HEK293 (cell line): ENCODE results near the gene DDX52.

Experiments used
- EGR2 ChIP-seq: fragments of 450-650 bp; formaldehyde crosslinking; IDR thresholded peaks from 2 replicates; pipeline ENCODE4 v1.5.1; 2016; ENCODE audit warnings: low read depth, missing biosample characterization, missing genetic modification characterization
- HOXC10 ChIP-seq: sonication (generic); formaldehyde crosslinking; IDR thresholded peaks from 2 replicates; pipeline ENCODE4 v1.8.1; 2023; ENCODE audit warnings: mild to moderate bottlenecking, missing genetic modification reagents
- HOXD13 ChIP-seq: sonication (generic); formaldehyde crosslinking; IDR thresholded peaks from 2 replicates; pipeline ENCODE4 v1.8.0; 2022; ENCODE audit warnings: missing genetic modification reagents, borderline replicate concordance
- IKZF3 ChIP-seq: fragments of 450-650 bp; IDR thresholded peaks from 2 replicates; pipeline ENCODE4 v1.5.0; 2018; ENCODE audit warnings: missing biosample characterization, mild to moderate bottlenecking, missing genetic modification characterization, moderate library complexity
- KLF1 ChIP-seq: fragments of 450-650 bp; formaldehyde crosslinking; IDR thresholded peaks from 2 replicates; pipeline ENCODE4 v1.5.1; 2016; ENCODE audit warnings: missing biosample characterization, missing genetic modification characterization
- KLF10 ChIP-seq: fragments of 450-650 bp; IDR thresholded peaks from 2 replicates; pipeline ENCODE4 v1.5.1; 2018; ENCODE audit warnings: missing biosample characterization, mild to moderate bottlenecking, missing genetic modification characterization
- KLF8 ChIP-seq: fragments of 450-650 bp; formaldehyde crosslinking; IDR thresholded peaks from 2 replicates; pipeline ENCODE4 v1.5.1; 2016; ENCODE audit warnings: missing biosample characterization, missing genetic modification characterization
- REPIN1 ChIP-seq: fragments of 450-650 bp; formaldehyde crosslinking; IDR thresholded peaks from 2 replicates; pipeline ENCODE4 v1.5.1; 2017; ENCODE audit warnings: missing biosample characterization, missing genetic modification characterization, low read depth
- TCF7L2 ChIP-seq: IDR thresholded peaks from 2 replicates; pipeline ENCODE4 v1.6.1; 2011; ENCODE audit warnings: low read depth, mild to moderate bottlenecking, inconsistent platforms, low read length, moderate library complexity, borderline replicate concordance
- ZBTB1 ChIP-seq: fragments of 450-650 bp; formaldehyde crosslinking; IDR thresholded peaks from 2 replicates; pipeline ENCODE4 v1.5.1; 2016; ENCODE audit warnings: missing biosample characterization, missing genetic modification characterization
- ZBTB7A ChIP-seq: fragments of 450-650 bp; formaldehyde crosslinking; IDR thresholded peaks from 2 replicates; pipeline ENCODE4 v1.5.1; 2016; ENCODE audit warnings: low read depth, missing biosample characterization, missing genetic modification characterization
- ZFHX2 ChIP-seq: fragments of 450-650 bp; formaldehyde crosslinking; conservative IDR thresholded peaks from 2 replicates; pipeline ENCODE4 v1.5.1; 2016; ENCODE audit warnings: missing biosample characterization, missing genetic modification characterization
- ZFP69B ChIP-seq: fragments of 450-650 bp; formaldehyde crosslinking; IDR thresholded peaks from 2 replicates; pipeline ENCODE4 v1.5.1; 2016; ENCODE audit warnings: missing biosample characterization, missing genetic modification characterization
- ZNF184 ChIP-seq: fragments of 450-650 bp; IDR thresholded peaks from 2 replicates; pipeline ENCODE4 v1.5.1; 2018; ENCODE audit warnings: missing biosample characterization, mild to moderate bottlenecking, missing genetic modification characterization
- ZNF221 ChIP-seq: fragments of 450-650 bp; formaldehyde crosslinking; IDR thresholded peaks from 2 replicates; pipeline ENCODE4 v1.5.1; 2017; ENCODE audit warnings: missing biosample characterization, missing genetic modification characterization, borderline replicate concordance
- ZNF335 ChIP-seq: fragments of 450-650 bp; formaldehyde crosslinking; conservative IDR thresholded peaks from 2 replicates; pipeline ENCODE4 v1.5.1; 2016; ENCODE audit warnings: missing biosample characterization, missing genetic modification characterization
- ZNF366 ChIP-seq: fragments of 450-650 bp; formaldehyde crosslinking; conservative IDR thresholded peaks from 2 replicates; pipeline ENCODE4 v1.5.1; 2016; ENCODE audit warnings: missing biosample characterization, missing genetic modification characterization
- ZNF404 ChIP-seq: fragments of 450-650 bp; formaldehyde crosslinking; IDR thresholded peaks from 2 replicates; pipeline ENCODE4 v1.5.1; 2017; ENCODE audit warnings: missing biosample characterization, missing genetic modification characterization
- ZNF549 ChIP-seq: fragments of 450-650 bp; IDR thresholded peaks from 2 replicates; pipeline ENCODE4 v1.5.1; 2018; ENCODE audit warnings: missing biosample characterization, missing genetic modification characterization, mild to moderate bottlenecking, inconsistent platforms, moderate library complexity
- ZNF560 ChIP-seq: fragments of 450-650 bp; formaldehyde crosslinking; IDR thresholded peaks from 2 replicates; pipeline ENCODE4 v1.5.1; 2017; ENCODE audit warnings: missing biosample characterization, missing genetic modification characterization, borderline replicate concordance
- ZNF624 ChIP-seq: fragments of 450-650 bp; formaldehyde crosslinking; IDR thresholded peaks from 2 replicates; pipeline ENCODE4 v1.5.1; 2017; ENCODE audit warnings: missing biosample characterization, missing genetic modification characterization
- ZNF701 ChIP-seq: fragments of 450-650 bp; formaldehyde crosslinking; IDR thresholded peaks from 2 replicates; pipeline ENCODE4 v1.5.1; 2016; ENCODE audit warnings: missing biosample characterization, missing genetic modification characterization
- ZSCAN30 ChIP-seq: fragments of 450-650 bp; IDR thresholded peaks from 2 replicates; pipeline ENCODE4 v1.5.1; 2018; ENCODE audit warnings: missing biosample characterization, mild to moderate bottlenecking, missing genetic modification characterization, moderate library complexity
- TF ChIP-seq, protein P1 (sequence below): fragments of 450-650 bp; formaldehyde crosslinking; IDR thresholded peaks from 2 replicates; pipeline ENCODE4 v1.5.1; 2017; ENCODE audit warnings: missing biosample characterization, missing genetic modification characterization
- TF ChIP-seq, protein P2 (sequence below): sonication (generic); formaldehyde crosslinking; IDR thresholded peaks from 2 replicates; pipeline ENCODE4 v1.8.1; 2022; ENCODE audit warnings: mild to moderate bottlenecking, moderate library complexity, missing genetic modification reagents
- TF ChIP-seq, protein P3 (sequence below): fragments of 450-650 bp; formaldehyde crosslinking; IDR thresholded peaks from 2 replicates; pipeline ENCODE4 v1.5.1; 2016; ENCODE audit warnings: missing biosample characterization, missing genetic modification characterization
- TF ChIP-seq, protein P4 (sequence below): fragments of 450-650 bp; formaldehyde crosslinking; IDR thresholded peaks from 2 replicates; pipeline ENCODE4 v1.5.1; 2016; ENCODE audit warnings: missing biosample characterization, missing genetic modification characterization, borderline replicate concordance
- TF ChIP-seq, protein P5 (sequence below): fragments of 450-650 bp; IDR thresholded peaks from 2 replicates; pipeline ENCODE4 v1.5.1; 2018; ENCODE audit warnings: missing biosample characterization, missing genetic modification characterization
- TF ChIP-seq, protein P6 (sequence below): fragments of 450-650 bp; formaldehyde crosslinking; IDR thresholded peaks from 2 replicates; pipeline ENCODE4 v1.5.1; 2016; ENCODE audit warnings: missing biosample characterization, missing genetic modification characterization
- TF ChIP-seq, protein P7 (sequence below): IDR thresholded peaks from 2 replicates; pipeline ENCODE4 v1.6.1; 2011; ENCODE audit warnings: mild to moderate bottlenecking, low read depth, low read length, borderline replicate concordance

DDX52 gene

DNA sequence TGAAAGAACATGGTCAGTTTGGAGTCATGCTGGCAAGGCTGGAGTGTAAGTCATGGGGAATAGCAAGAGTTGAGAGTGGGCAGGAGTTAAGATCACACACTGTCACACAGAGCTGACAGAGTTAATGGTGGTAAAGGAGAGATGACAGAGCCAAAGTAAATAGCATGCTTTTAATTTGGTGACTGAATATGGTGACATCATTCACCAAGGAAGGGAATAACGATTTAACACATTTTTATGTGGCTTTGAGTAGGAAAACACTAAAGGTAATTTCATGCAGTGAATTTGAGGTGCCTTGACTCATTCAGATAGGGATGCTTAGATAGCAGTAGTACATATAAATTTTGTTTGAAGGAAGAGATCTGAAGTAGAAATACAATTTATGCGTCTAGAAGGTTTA lies 76.1 kb downstream of the DDX52 start (continued):
- TF ChIP-seq, protein P1, sequence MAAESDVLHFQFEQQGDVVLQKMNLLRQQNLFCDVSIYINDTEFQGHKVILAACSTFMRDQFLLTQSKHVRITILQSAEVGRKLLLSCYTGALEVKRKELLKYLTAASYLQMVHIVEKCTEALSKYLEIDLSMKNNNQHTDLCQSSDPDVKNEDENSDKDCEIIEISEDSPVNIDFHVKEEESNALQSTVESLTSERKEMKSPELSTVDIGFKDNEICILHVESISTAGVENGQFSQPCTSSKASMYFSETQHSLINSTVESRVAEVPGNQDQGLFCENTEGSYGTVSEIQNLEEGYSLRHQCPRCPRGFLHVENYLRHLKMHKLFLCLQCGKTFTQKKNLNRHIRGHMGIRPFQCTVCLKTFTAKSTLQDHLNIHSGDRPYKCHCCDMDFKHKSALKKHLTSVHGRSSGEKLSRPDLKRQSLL, result peak; percentile 92
- TF ChIP-seq ZNF549 (no peak), KLF10 (tag by site-specific recombination) (no peak), ZBTB7A (tag by site-specific recombination) (peak; percentile 57; the same call in 1 of the 2 replicates), ZNF184 (tag by site-specific recombination) (peak; percentile 87), ZNF366 (tag by site-specific recombination) (peak; percentile 83), KLF1 (peak; percentile 25; the same call in 1 of the 2 replicates), REPIN1 (no peak), ZNF221 (tag by site-specific recombination) (no peak), EGR2 (tag by site-specific recombination) (no peak), ZNF335 (tag by site-specific recombination) (peak; percentile 17; the same call in 1 of the 2 replicates), HOXC10 (CRISPR knock-in tag) (no peak), IKZF3 (tag by site-specific recombination) (peak; percentile 88), ZNF560 (tag by site-specific recombination) (no peak), TCF7L2 (no peak), ZNF701 (no peak), ZNF404 (tag by site-specific recombination) (no peak), ZNF624 (tag by site-specific recombination) (no peak), ZFP69B (tag by site-specific recombination) (peak; percentile 84; the same call in 1 of the 2 replicates), ZSCAN30 (tag by site-specific recombination) (no peak), ZFHX2 (tag by site-specific recombination) (0 out of 2 replicates have a peak, but pooled peaks have one; percentile 27), KLF8 (tag by site-specific recombination) (peak; percentile 91), HOXD13 (no peak), ZBTB1 (tag by site-specific recombination) (no peak)
- TF ChIP-seq, protein P2, sequence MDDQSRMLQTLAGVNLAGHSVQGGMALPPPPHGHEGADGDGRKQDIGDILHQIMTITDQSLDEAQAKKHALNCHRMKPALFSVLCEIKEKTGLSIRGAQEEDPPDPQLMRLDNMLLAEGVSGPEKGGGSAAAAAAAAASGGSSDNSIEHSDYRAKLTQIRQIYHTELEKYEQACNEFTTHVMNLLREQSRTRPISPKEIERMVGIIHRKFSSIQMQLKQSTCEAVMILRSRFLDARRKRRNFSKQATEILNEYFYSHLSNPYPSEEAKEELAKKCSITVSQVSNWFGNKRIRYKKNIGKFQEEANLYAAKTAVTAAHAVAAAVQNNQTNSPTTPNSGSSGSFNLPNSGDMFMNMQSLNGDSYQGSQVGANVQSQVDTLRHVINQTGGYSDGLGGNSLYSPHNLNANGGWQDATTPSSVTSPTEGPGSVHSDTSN (CRISPR knock-in tag), result no peak
- TF ChIP-seq, protein P3, sequence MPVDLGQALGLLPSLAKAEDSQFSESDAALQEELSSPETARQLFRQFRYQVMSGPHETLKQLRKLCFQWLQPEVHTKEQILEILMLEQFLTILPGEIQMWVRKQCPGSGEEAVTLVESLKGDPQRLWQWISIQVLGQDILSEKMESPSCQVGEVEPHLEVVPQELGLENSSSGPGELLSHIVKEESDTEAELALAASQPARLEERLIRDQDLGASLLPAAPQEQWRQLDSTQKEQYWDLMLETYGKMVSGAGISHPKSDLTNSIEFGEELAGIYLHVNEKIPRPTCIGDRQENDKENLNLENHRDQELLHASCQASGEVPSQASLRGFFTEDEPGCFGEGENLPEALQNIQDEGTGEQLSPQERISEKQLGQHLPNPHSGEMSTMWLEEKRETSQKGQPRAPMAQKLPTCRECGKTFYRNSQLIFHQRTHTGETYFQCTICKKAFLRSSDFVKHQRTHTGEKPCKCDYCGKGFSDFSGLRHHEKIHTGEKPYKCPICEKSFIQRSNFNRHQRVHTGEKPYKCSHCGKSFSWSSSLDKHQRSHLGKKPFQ (tag by site-specific recombination), result peak; percentile 80
- TF ChIP-seq, protein P4, sequence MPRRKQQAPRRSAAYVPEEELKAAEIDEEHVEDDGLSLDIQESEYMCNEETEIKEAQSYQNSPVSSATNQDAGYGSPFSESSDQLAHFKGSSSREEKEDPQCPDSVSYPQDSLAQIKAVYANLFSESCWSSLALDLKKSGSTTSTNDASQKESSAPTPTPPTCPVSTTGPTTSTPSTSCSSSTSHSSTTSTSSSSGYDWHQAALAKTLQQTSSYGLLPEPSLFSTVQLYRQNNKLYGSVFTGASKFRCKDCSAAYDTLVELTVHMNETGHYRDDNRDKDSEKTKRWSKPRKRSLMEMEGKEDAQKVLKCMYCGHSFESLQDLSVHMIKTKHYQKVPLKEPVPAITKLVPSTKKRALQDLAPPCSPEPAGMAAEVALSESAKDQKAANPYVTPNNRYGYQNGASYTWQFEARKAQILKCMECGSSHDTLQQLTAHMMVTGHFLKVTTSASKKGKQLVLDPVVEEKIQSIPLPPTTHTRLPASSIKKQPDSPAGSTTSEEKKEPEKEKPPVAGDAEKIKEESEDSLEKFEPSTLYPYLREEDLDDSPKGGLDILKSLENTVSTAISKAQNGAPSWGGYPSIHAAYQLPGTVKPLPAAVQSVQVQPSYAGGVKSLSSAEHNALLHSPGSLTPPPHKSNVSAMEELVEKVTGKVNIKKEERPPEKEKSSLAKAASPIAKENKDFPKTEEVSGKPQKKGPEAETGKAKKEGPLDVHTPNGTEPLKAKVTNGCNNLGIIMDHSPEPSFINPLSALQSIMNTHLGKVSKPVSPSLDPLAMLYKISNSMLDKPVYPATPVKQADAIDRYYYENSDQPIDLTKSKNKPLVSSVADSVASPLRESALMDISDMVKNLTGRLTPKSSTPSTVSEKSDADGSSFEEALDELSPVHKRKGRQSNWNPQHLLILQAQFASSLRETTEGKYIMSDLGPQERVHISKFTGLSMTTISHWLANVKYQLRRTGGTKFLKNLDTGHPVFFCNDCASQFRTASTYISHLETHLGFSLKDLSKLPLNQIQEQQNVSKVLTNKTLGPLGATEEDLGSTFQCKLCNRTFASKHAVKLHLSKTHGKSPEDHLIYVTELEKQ (tag by site-specific recombination), result peak; percentile 98; the same call in 1 of the 2 replicates
- TF ChIP-seq, protein P5, sequence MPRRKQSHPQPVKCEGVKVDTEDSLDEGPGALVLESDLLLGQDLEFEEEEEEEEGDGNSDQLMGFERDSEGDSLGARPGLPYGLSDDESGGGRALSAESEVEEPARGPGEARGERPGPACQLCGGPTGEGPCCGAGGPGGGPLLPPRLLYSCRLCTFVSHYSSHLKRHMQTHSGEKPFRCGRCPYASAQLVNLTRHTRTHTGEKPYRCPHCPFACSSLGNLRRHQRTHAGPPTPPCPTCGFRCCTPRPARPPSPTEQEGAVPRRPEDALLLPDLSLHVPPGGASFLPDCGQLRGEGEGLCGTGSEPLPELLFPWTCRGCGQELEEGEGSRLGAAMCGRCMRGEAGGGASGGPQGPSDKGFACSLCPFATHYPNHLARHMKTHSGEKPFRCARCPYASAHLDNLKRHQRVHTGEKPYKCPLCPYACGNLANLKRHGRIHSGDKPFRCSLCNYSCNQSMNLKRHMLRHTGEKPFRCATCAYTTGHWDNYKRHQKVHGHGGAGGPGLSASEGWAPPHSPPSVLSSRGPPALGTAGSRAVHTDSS (tag by site-specific recombination), result no peak
- TF ChIP-seq, protein P6, sequence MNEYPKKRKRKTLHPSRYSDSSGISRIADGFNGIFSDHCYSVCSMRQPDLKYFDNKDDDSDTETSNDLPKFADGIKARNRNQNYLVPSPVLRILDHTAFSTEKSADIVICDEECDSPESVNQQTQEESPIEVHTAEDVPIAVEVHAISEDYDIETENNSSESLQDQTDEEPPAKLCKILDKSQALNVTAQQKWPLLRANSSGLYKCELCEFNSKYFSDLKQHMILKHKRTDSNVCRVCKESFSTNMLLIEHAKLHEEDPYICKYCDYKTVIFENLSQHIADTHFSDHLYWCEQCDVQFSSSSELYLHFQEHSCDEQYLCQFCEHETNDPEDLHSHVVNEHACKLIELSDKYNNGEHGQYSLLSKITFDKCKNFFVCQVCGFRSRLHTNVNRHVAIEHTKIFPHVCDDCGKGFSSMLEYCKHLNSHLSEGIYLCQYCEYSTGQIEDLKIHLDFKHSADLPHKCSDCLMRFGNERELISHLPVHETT (tag by site-specific recombination), result peak; percentile 93
- TF ChIP-seq, protein P7, sequence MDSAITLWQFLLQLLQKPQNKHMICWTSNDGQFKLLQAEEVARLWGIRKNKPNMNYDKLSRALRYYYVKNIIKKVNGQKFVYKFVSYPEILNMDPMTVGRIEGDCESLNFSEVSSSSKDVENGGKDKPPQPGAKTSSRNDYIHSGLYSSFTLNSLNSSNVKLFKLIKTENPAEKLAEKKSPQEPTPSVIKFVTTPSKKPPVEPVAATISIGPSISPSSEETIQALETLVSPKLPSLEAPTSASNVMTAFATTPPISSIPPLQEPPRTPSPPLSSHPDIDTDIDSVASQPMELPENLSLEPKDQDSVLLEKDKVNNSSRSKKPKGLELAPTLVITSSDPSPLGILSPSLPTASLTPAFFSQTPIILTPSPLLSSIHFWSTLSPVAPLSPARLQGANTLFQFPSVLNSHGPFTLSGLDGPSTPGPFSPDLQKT, result no peak
